Caki2 (cell line): ENCODE data around the gene SCN5A. TPM values are rescaled to one million over a fixed set of nuclear protein-coding genes. Genes with fewer than 3 reads are reported as not detected.

ENCODE experiments used
- DNase-seq: peaks from one replicate; pipeline ENCODE4 v3.0.0-alpha.2; 2015; ENCODE audit warnings: low read depth
- in situ Hi-C: cut with HindIII; loops from 2 replicates; pipeline ENCODE4 v1.10.0; 2016; ENCODE audit warnings: low sequenced_read_pairs, low pct_unique_long_range_greater_than_20kb, mixed read lengths
- total RNA-seq: library from RNA; depleted of rRNA; stranded (reverse); fragments of >200 nt; shearing (Covaris generic); gene quantifications from 2 replicates; pipeline ENCODE4 v1.2.3, GENCODE V29; 2014; ENCODE audit warnings: low replicate concordance

SCN5A gene
- total RNA-seq, 1 experiment from 2014 or later = not detected

- no peak for DNase-seq
- in situ Hi-C loops = no loop called here
Measured at GRCh38 chr3:38610436-38610835, 39.1 kb downstream of the SCN5A start.

- in situ Hi-C loops = no loop called here
- DNase-seq = no peak
Measured at GRCh38 chr3:38609386-38610111, 39.9 kb downstream of the SCN5A start.

GRCh38 chr3:38608961-38609360 is 40.5 kb downstream of the SCN5A start:
- in situ Hi-C loops = no loop called here
- no peak for DNase-seq

- DNase-seq = no peak
Measured at GRCh38 chr3:38608086-38608775, 41.3 kb downstream of the SCN5A start.

GRCh38 chr3:38606561-38606960 is 42.9 kb downstream of the SCN5A start:
- in situ Hi-C loops = no loop called here
- DNase-seq = no peak

More at GRCh38 chr3:38608086-38608775, 41.3 kb downstream of the SCN5A start:
- in situ Hi-C loops = no loop called here

GRCh38 chr3:38605981-38606380 is 43.5 kb downstream of the SCN5A start:
- in situ Hi-C loops = no loop called here
- no peak for DNase-seq

- in situ Hi-C loops = no loop called here
- DNase-seq = no peak
Measured at GRCh38 chr3:38604246-38604645, 45.2 kb downstream of the SCN5A start.

- no peak for DNase-seq
- in situ Hi-C loops = no loop called here
Measured at GRCh38 chr3:38603731-38604131, 45.8 kb downstream of the SCN5A start.

GRCh38 chr3:38602576-38603250 is 46.8 kb downstream of the SCN5A start:
- no peak for DNase-seq
- in situ Hi-C loops = no loop called here

- in situ Hi-C loops = no loop called here
Measured at GRCh38 chr3:38601956-38602550, 47.4 kb downstream of the SCN5A start.

GRCh38 chr3:38600551-38600950 is 48.9 kb downstream of the SCN5A start:
- in situ Hi-C loops = no loop called here
- DNase-seq = no peak

More at GRCh38 chr3:38601956-38602550, 47.4 kb downstream of the SCN5A start:
- no peak for DNase-seq

- DNase-seq = no peak
- in situ Hi-C loops = no loop called here
Measured at GRCh38 chr3:38599886-38600285, 49.6 kb downstream of the SCN5A start.

- in situ Hi-C loops = no loop called here
- no peak for DNase-seq
Measured at GRCh38 chr3:38598791-38599190, 50.7 kb downstream of the SCN5A start.

- no peak for DNase-seq
- in situ Hi-C loops = no loop called here
Measured at GRCh38 chr3:38597502-38598060, 51.9 kb downstream of the SCN5A start.

GRCh38 chr3:38595393-38595792 is 54.1 kb downstream of the SCN5A start:
- no peak for DNase-seq
- in situ Hi-C loops = no loop called here

- in situ Hi-C loops = no loop called here
- DNase-seq = no peak
Measured at GRCh38 chr3:38590521-38590920, 59.0 kb downstream of the SCN5A start.

GRCh38 chr3:38588995-38589937 is 60.2 kb downstream of the SCN5A start:
- no peak for DNase-seq
- in situ Hi-C loops = no loop called here
